Stimulated activated naive CD8-positive, alpha-beta T cell treated with anti-CD3 and anti-CD28 coated beads, Interleukin-15, amount 100 ng/mL, for 72 hours (primary cell): ENCODE measurements around the gene ABCG1.
A peak's percentile ranks its signal among the peaks of the same experiment; 100 is the strongest.

Experiments used
- ATAC-seq: fragments of 150-1000 bp; cut with Tn5 transposase; 2 replicates; pipeline ENCODE4 v1.10.0; 2021; ENCODE audit warnings: mild to moderate bottlenecking, moderate library complexity
- DNase-seq, 2 donors: peaks; one replicate each; pipeline ENCODE4 v3.0.0; 2021 to 2022
- H3K27ac Mint-ChIP-seq, 2 donors: one replicate each; pipeline ENCODE4 v1.8.0; 2022; ENCODE audit warnings: mild to moderate bottlenecking in 2 of 2, mixed read lengths in 2 of 2, moderate library complexity in 2 of 2
- H3K27me3 Mint-ChIP-seq: one replicate; pipeline ENCODE4 v1.8.0; 2022; ENCODE audit warnings: mixed read lengths
- H3K4me1 Mint-ChIP-seq: one replicate; pipeline ENCODE4 v1.8.0; 2022; ENCODE audit warnings: mild to moderate bottlenecking, mixed read lengths
- H3K4me3 Mint-ChIP-seq, 2 donors: one replicate each; pipeline ENCODE4 v1.8.0; 2022; ENCODE audit warnings: mild to moderate bottlenecking in 2 of 2, mixed read lengths in 2 of 2, moderate library complexity in 1 of 2
- H3K9me3 Mint-ChIP-seq, 2 donors: one replicate each; pipeline ENCODE4 v1.8.0; 2022; ENCODE audit warnings: mixed read lengths in 2 of 2

ABCG1 gene

GRCh38 chr21:42276076-42276475 lies 57.1 kb downstream of the ABCG1 start:
- H3K27ac Mint-ChIP-seq = no peak overlapping the region
- no peaks in the 10 kb centered on the region for H3K27me3 Mint-ChIP-seq
- ATAC-seq (no peak), DNase-seq (no peak)
- no peak overlapping the region for H3K4me3 Mint-ChIP-seq
- H3K4me1 Mint-ChIP-seq = no peaks in the 10 kb centered on the region
- H3K9me3 Mint-ChIP-seq = no peaks in the 10 kb centered on the region

- Mint-ChIP-seq H3K9me3 (no peaks in the 10 kb centered on the region), H3K4me1 (no peaks in the 10 kb centered on the region), H3K4me3 (no peak overlapping the region), H3K27me3 (no peaks in the 10 kb centered on the region), H3K27ac (no peak overlapping the region)
- no peak for DNase-seq
- ATAC-seq = no peak
These were observed 57.7 kb downstream of the ABCG1 start for GRCh38 chr21:42276526-42277154.

GRCh38 chr21:42277593-42277992 lies 58.7 kb downstream of the ABCG1 start:
- Mint-ChIP-seq H3K9me3 (no peaks in the 10 kb centered on the region), H3K27me3 (no peaks in the 10 kb centered on the region), H3K27ac (peak overlapping the region in 1 of 2 donors; percentile 78), H3K4me1 (no peaks in the 10 kb centered on the region), H3K4me3 (no peak overlapping the region)
- DNase-seq = no peak
- ATAC-seq = no peak

- no peak overlapping the region for H3K27ac Mint-ChIP-seq
- no peak for ATAC-seq
- H3K9me3 Mint-ChIP-seq = no peaks in the 10 kb centered on the region
These were observed 59.7 kb downstream of the ABCG1 start for GRCh38 chr21:42278451-42279149.

GRCh38 chr21:42279341-42279871 lies 60.5 kb downstream of the ABCG1 start:
- Mint-ChIP-seq H3K27ac (no peak overlapping the region), H3K4me1 (no peaks in the 10 kb centered on the region)
- ATAC-seq = no peak

More at GRCh38 chr21:42278451-42279149, 59.7 kb downstream of the ABCG1 start:
- Mint-ChIP-seq H3K4me3 (no peak overlapping the region), H3K4me1 (no peaks in the 10 kb centered on the region), H3K27me3 (no peaks in the 10 kb centered on the region)
- no peak for DNase-seq

GRCh38 chr21:42279888-42280287 lies 60.9 kb downstream of the ABCG1 start:
- H3K4me3 Mint-ChIP-seq = no peak overlapping the region
- ATAC-seq = no peak

More at GRCh38 chr21:42279341-42279871, 60.5 kb downstream of the ABCG1 start:
- no peaks in the 10 kb centered on the region for H3K9me3 Mint-ChIP-seq
- DNase-seq = no peak
- H3K27me3 Mint-ChIP-seq = no peaks in the 10 kb centered on the region
- no peak overlapping the region for H3K4me3 Mint-ChIP-seq

GRCh38 chr21:42280356-42281180 lies 61.6 kb downstream of the ABCG1 start:
- Mint-ChIP-seq H3K4me3 (no peak overlapping the region), H3K9me3 (no peaks in the 10 kb centered on the region), H3K27ac (no peak overlapping the region), H3K27me3 (no peaks in the 10 kb centered on the region), H3K4me1 (peaks cover 5% of the 10 kb centered on the region)
- ATAC-seq (no peak), DNase-seq (no peak)

More at GRCh38 chr21:42279888-42280287, 60.9 kb downstream of the ABCG1 start:
- DNase-seq = no peak
- H3K27ac Mint-ChIP-seq = no peak overlapping the region
- H3K4me1 Mint-ChIP-seq = no peaks in the 10 kb centered on the region
- no peaks in the 10 kb centered on the region for H3K9me3 Mint-ChIP-seq
- H3K27me3 Mint-ChIP-seq = no peaks in the 10 kb centered on the region

- Mint-ChIP-seq H3K4me3 (no peak overlapping the region), H3K27me3 (no peaks in the 10 kb centered on the region), H3K4me1 (peaks cover 11% of the 10 kb centered on the region), H3K27ac (no peak overlapping the region), H3K9me3 (no peaks in the 10 kb centered on the region)
- ATAC-seq (no peak), DNase-seq (no peak)
These were observed 62.3 kb downstream of the ABCG1 start for GRCh38 chr21:42281181-42281680.

- no peaks in the 10 kb centered on the region for H3K9me3 Mint-ChIP-seq
- peaks cover 16% of the 10 kb centered on the region for H3K4me1 Mint-ChIP-seq
- H3K4me3 Mint-ChIP-seq = no peak overlapping the region
- DNase-seq (no peak), ATAC-seq (no peak)
- no peak overlapping the region for H3K27ac Mint-ChIP-seq
- H3K27me3 Mint-ChIP-seq = no peaks in the 10 kb centered on the region
These were observed 63.1 kb downstream of the ABCG1 start for GRCh38 chr21:42282021-42282420.

- ATAC-seq = no peak
- H3K27me3 Mint-ChIP-seq = no peaks in the 10 kb centered on the region
- H3K27ac Mint-ChIP-seq = no peak overlapping the region
- no peak for DNase-seq
- H3K9me3 Mint-ChIP-seq = no peaks in the 10 kb centered on the region
- H3K4me3 Mint-ChIP-seq = no peak overlapping the region
- H3K4me1 Mint-ChIP-seq = peaks cover 16% of the 10 kb centered on the region
These were observed 63.8 kb downstream of the ABCG1 start for GRCh38 chr21:42282715-42283114.

- Mint-ChIP-seq H3K27ac (peak overlapping the region; percentile 28 to 69), H3K9me3 (no peaks in the 10 kb centered on the region), H3K4me1 (peaks cover 16% of the 10 kb centered on the region), H3K27me3 (no peaks in the 10 kb centered on the region), H3K4me3 (no peak overlapping the region)
- ATAC-seq = peak; percentile 24
- no peak for DNase-seq
These were observed 66.8 kb downstream of the ABCG1 start for GRCh38 chr21:42285569-42286245.

- Mint-ChIP-seq H3K27ac (peak overlapping the region; percentile 3 to 69), H3K4me1 (peaks cover 16% of the 10 kb centered on the region), H3K27me3 (no peaks in the 10 kb centered on the region), H3K9me3 (no peaks in the 10 kb centered on the region), H3K4me3 (no peak overlapping the region)
- ATAC-seq (no peak), DNase-seq (no peak)
These were observed 67.5 kb downstream of the ABCG1 start for GRCh38 chr21:42286416-42286815.

GRCh38 chr21:42287193-42288083 lies 68.5 kb downstream of the ABCG1 start:
- H3K27ac Mint-ChIP-seq = peak overlapping the region in 1 of 2 donors; percentile 14
- no peaks in the 10 kb centered on the region for H3K9me3 Mint-ChIP-seq
- H3K4me3 Mint-ChIP-seq = no peak overlapping the region
- ATAC-seq (no peak), DNase-seq (no peak)
- H3K4me1 Mint-ChIP-seq = peaks cover 16% of the 10 kb centered on the region
- H3K27me3 Mint-ChIP-seq = no peaks in the 10 kb centered on the region

- Mint-ChIP-seq H3K4me3 (no peak overlapping the region), H3K4me1 (peaks cover 16% of the 10 kb centered on the region), H3K27ac (no peak overlapping the region), H3K9me3 (no peaks in the 10 kb centered on the region), H3K27me3 (no peaks in the 10 kb centered on the region)
- no peak for ATAC-seq
- no peak for DNase-seq
These were observed 70.0 kb downstream of the ABCG1 start for GRCh38 chr21:42288962-42289361.
